Motor neuron (in vitro differentiated cells): ENCODE results near the gene TMEM176B. TPM values are rescaled to one million over a fixed set of nuclear protein-coding genes. Genes with fewer than 3 reads are reported as not detected.
A peak's percentile ranks its signal among the peaks of the same experiment; 100 is the strongest.

Experiments
- ATAC-seq, 8 experiments: fragments of 200-7000 bp; cut with Tn5 transposase; replicated peaks in 6 of 8; 2 replicates each; pipeline ENCODE4 v1.8.0; 2021; ENCODE audit warnings: mild to moderate bottlenecking in 8 of 8, moderate library complexity in 8 of 8
- H3K27ac ChIP-seq, 2 donors: fragments of 250-450 bp; sonication (Bioruptor Pico); 2 replicates each; pipeline ENCODE4 v1.9.0; 2021; ENCODE audit warnings: antibody characterized with exemption in 2 of 2, mild to moderate bottlenecking in 2 of 2, moderate library complexity in 1 of 2
- H3K4me1 ChIP-seq, 2 donors: fragments of 250-450 bp; sonication (Bioruptor Pico); replicated peaks in 1 of 2; 2 replicates each; pipeline ENCODE4 v1.6.1; 2021; ENCODE audit warnings: antibody characterized with exemption in 2 of 2, mild to moderate bottlenecking in 2 of 2, moderate library complexity in 1 of 2
- H3K4me3 ChIP-seq, 5 donors: fragments of 250-450 bp; sonication (Bioruptor Pico); 2 replicates each; pipeline ENCODE4 v1.9.0; 2021; ENCODE audit warnings: antibody characterized with exemption in 5 of 5, mild to moderate bottlenecking in 5 of 5, moderate library complexity in 4 of 5
- WGBS, 10 experiments: fragments of 450-650 bp; shearing (Covaris generic); methylation state at CpG; one replicate each; pipeline ENCODE4 v1.0.0; 2022; 5-methylcytosine and 5-hydroxymethylcytosine counted together
- in situ Hi-C, 9 experiments: fragments of 400-800 bp; cut with MboI; loops; one replicate each; pipeline ENCODE4 v1.15.0; 2021; ENCODE audit warnings: low sequenced_read_pairs in 9 of 9, low pct_unique_long_range_greater_than_20kb in 2 of 9; ENCODE audit not compliant: unreplicated experiment in 9 of 9
- total RNA-seq, 8 experiments: library from RNA; unstranded; fragments of 300-600 nt; gene quantifications; 2 replicates each; pipeline versions ENCODE4 v1.2.3 to v1.2.4, GENCODE V29; 2022

The TMEM176B gene
- total RNA-seq, 8 experiments from 2014 or later = 0.49 to 134 (median 29.1) TPM

GRCh38 chr7:150797661-150798060 lies 2.5 kb downstream of the TMEM176B start:
- WGBS, 10 experiments = 22 to 100% (median 55%) methylated on average over 1 to 4 of the region's 4 CpGs; no CpG with 5 or more reads in 1 of the 10 experiments
- H3K4me3 ChIP-seq = no peak overlapping the region
- no peak overlapping the region for H3K27ac ChIP-seq
- H3K4me1 ChIP-seq = peaks cover 3 to 15% of the 10 kb centered on the region in 2 donors
- in situ Hi-C loops = loop anchor here in 5 of 9 experiments (25.0 kb wide), 1 partner anchor 190 kb away; the partner anchor contains the start of genes KCNH2 (in 5 of the 5) and NOS3 (in 5 of the 5)
- no peak for ATAC-seq

- ATAC-seq = peak in 3 of 8 experiments; percentile 39 to 84 (median 78)
- WGBS, 10 experiments = 20 to 100% (median 87%) methylated on average over 1 to 4 of the region's 6 CpGs; no CpG with 5 or more reads in 5 of the 10 experiments
- H3K4me1 ChIP-seq = peaks cover 0 to 12% of the 10 kb centered on the region in 2 donors
- no peak overlapping the region for H3K27ac ChIP-seq
- in situ Hi-C loops = loop anchor here in 5 of 9 experiments (25.0 kb wide), 1 partner anchor 194 kb away; the partner anchor contains the start of genes KCNH2 (in 5 of the 5) and NOS3 (in 5 of the 5)
- no peak overlapping the region for H3K4me3 ChIP-seq
These were observed 6.5 kb downstream of the TMEM176B start for GRCh38 chr7:150793569-150794238.

GRCh38 chr7:150791746-150792452 lies 8.3 kb downstream of the TMEM176B start:
- whole genome bisulfite sequencing, 10 experiments = 20 to 100% (median 55%) methylated on average over 1 to 10 of the region's 12 CpGs
- in situ Hi-C loops = loop anchor here in 5 of 9 experiments (25.0 kb wide), 1 partner anchor 195 kb away; the partner anchor contains the start of genes KCNH2 (in 5 of the 5) and NOS3 (in 5 of the 5)
- Histone ChIP-seq H3K27ac (no peak overlapping the region), H3K4me3 (no peak overlapping the region), H3K4me1 (peaks cover 2 to 4% of the 10 kb centered on the region in 2 donors)
- ATAC-seq = no peak

- peaks cover 0 to 4% of the 10 kb centered on the region in 2 donors for H3K4me1 ChIP-seq
- ATAC-seq = no peak
- H3K4me3 ChIP-seq = no peak overlapping the region
- in situ Hi-C loops = loop anchor here in 5 of 9 experiments (25.0 kb wide), 1 partner anchor 196 kb away; the partner anchor contains the start of genes KCNH2 (in 5 of the 5) and NOS3 (in 5 of the 5)
- 20 to 100% (median 83%) methylated on average over 1 to 5 of the region's 5 CpGs; no CpG with 5 or more reads in 4 of the 10 experiments for WGBS, 10 experiments
- no peak overlapping the region for H3K27ac ChIP-seq
These were observed 8.9 kb downstream of the TMEM176B start for GRCh38 chr7:150791304-150791703.

- H3K4me3 ChIP-seq = no peak overlapping the region
- in situ Hi-C loops = loop anchor here in 5 of 9 experiments (25.0 kb wide), 1 partner anchor 197 kb away; the partner anchor contains the start of genes KCNH2 (in 5 of the 5) and NOS3 (in 5 of the 5)
- ATAC-seq = peak in 1 of 8 experiments; percentile 55
- WGBS, 10 experiments = 10 to 90% (median 71%) methylated on average over 1 to 8 of the region's 9 CpGs
- no peak overlapping the region for H3K27ac ChIP-seq
- H3K4me1 ChIP-seq = peaks cover 0 to 9% of the 10 kb centered on the region in 2 donors
These were observed 9.6 kb downstream of the TMEM176B start for GRCh38 chr7:150790416-150791075.

DNA sequence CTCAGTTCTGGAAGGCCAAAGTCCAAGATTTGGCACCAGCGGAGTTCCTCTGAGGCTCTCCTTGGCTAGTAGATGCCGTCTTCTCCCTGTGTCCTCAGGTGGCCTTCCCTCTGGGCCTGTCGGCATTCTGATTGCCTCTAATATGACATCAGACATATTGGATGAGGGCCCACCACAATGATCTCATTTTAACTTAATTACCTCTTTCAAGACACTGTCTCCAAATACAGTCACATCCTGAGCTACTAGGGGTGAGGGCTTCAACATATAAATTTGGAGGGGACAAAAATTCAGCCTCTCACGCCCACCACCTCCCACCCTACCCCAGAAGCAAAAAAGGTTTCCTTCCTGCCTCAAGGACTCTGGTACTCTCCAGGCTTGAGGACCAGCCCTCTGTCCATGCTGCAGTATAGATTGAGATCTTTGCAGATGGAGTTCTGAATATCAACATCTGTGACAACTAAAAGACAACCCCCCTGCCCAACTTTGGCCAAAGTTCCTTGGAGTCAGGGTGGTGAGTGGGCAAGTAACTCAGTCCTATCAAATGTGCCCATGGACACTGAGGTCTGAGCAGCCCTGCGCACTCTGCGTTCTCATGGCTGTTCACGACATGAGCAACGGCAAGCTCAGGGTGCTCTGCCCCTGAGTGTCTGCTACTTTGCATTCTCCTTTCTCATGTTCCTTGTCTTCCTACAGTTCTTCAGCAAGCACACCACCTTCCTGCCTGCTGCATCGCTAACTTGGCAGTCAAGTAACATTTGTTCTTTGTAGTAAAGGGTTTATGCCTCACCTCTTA lies 11.5 kb downstream of the TMEM176B start:
- WGBS, 10 experiments = 33 to 100% (median 87%) methylated on average over 1 to 5 of the region's 9 CpGs; no CpG with 5 or more reads in 1 of the 10 experiments
- no peak overlapping the region for H3K27ac ChIP-seq
- H3K4me1 ChIP-seq = peaks cover 0 to 14% of the 10 kb centered on the region in 2 donors
- H3K4me3 ChIP-seq = no peak overlapping the region
- in situ Hi-C loops = loop anchor here in 5 of 9 experiments (25.0 kb wide), 1 partner anchor 199 kb away; the partner anchor contains the start of genes KCNH2 (in 5 of the 5) and NOS3 (in 5 of the 5)
- peak in 4 of 8 experiments; percentile 10 to 66 (median 37) for ATAC-seq

- ATAC-seq = peak; percentile 4 to 66 (median 49)
- in situ Hi-C loops = loop anchor here in 5 of 9 experiments (25.0 kb wide), 1 partner anchor 200 kb away; the partner anchor contains the start of genes KCNH2 (in 5 of the 5) and NOS3 (in 5 of the 5)
- 0 to 100% (median 77%) methylated on average over 1 to 7 of the region's 10 CpGs for WGBS, 10 experiments
- Histone ChIP-seq H3K4me1 (peaks cover 0 to 14% of the 10 kb centered on the region in 2 donors), H3K4me3 (no peak overlapping the region), H3K27ac (no peak overlapping the region)
These were observed 12.6 kb downstream of the TMEM176B start for GRCh38 chr7:150787321-150788281.

DNA sequence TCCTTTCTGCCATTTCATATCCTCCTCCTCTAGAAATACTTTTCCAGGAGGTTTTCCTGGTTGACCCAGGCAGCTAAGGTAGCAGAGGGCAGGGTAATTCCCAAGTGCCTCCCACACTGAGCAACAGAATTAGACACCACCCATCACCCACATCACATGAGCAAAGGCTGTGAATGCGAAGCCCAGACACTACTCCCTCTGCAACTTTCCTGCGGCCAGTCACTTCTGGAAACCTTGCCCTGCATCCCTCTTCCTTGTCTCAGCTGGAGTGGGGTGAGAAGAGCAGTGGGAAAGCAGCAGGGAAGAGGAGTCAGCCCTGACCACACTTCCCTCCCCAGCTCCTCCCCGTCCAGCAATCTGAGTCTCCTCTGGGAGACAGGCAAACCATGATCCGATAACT lies 15.2 kb downstream of the TMEM176B start:
- Histone ChIP-seq H3K4me1 (peaks cover 0 to 14% of the 10 kb centered on the region in 2 donors), H3K4me3 (no peak overlapping the region), H3K27ac (no peak overlapping the region)
- in situ Hi-C loops = loop anchor here in 5 of 9 experiments (25.0 kb wide), 1 partner anchor 202 kb away; the partner anchor contains the start of genes KCNH2 (in 5 of the 5) and NOS3 (in 5 of the 5)
- ATAC-seq = peak in 5 of 8 experiments; percentile 11 to 72 (median 25)
- 40 to 83% (median 72%) methylated on average over 1 to 4 of the region's 4 CpGs; no CpG with 5 or more reads in 4 of the 10 experiments for WGBS, 10 experiments

- H3K27ac ChIP-seq = no peak overlapping the region
- in situ Hi-C loops = loop anchor here in 5 of 9 experiments (25.0 kb wide), 1 partner anchor 203 kb away; the partner anchor contains the start of genes KCNH2 (in 5 of the 5) and NOS3 (in 5 of the 5)
- H3K4me1 ChIP-seq = peaks cover 0 to 14% of the 10 kb centered on the region in 2 donors
- WGBS, 10 experiments = 37 to 93% (median 70%) methylated on average over 4 to 9 of the region's 9 CpGs; no CpG with 5 or more reads in 3 of the 10 experiments
- ATAC-seq = no peak
- H3K4me3 ChIP-seq = no peak overlapping the region
These were observed 15.9 kb downstream of the TMEM176B start for GRCh38 chr7:150784120-150784736.

- Histone ChIP-seq H3K27ac (no peak overlapping the region), H3K4me3 (no peak overlapping the region), H3K4me1 (peaks cover 0 to 10% of the 10 kb centered on the region in 2 donors)
- 40 to 100% (median 86%) methylated on average over 1 of the region's 2 CpGs; no CpG with 5 or more reads in 7 of the 10 experiments for WGBS, 10 experiments
- in situ Hi-C loops = loop anchor here in 5 of 9 experiments (25.0 kb wide), 1 partner anchor 205 kb away; the partner anchor contains the start of genes KCNH2 (in 5 of the 5) and NOS3 (in 5 of the 5)
- ATAC-seq = no peak
These were observed 18.2 kb downstream of the TMEM176B start for GRCh38 chr7:150781961-150782360.
